Spleen (tissue), 13 donors: ENCODE measurements around the gene HDAC4. TPM values are rescaled to one million over a fixed set of nuclear protein-coding genes. Genes with fewer than 3 reads are reported as not detected.
"Not testable (repeated sequence)": the region's sequence is repeated elsewhere in the genome, so short reads cannot be mapped to it uniquely, and the experiment has no call there.

ENCODE experiments used
- DNase-seq: peaks from one replicate; pipeline ENCODE4 v3.0.0-alpha.2; 2020
- H3K27ac ChIP-seq, 8 donors: fragments of 200-600 bp; sonication (generic) in 7 of 8; 1 replicate in 4 of 8; 2 replicates in 4 of 8; pipeline versions ENCODE4 v1.5.0 to v1.8.0; 2016 to 2021; ENCODE audit warnings: inconsistent platforms in 4 of 8, mild to moderate bottlenecking in 4 of 8, moderate library complexity in 1 of 8
- H3K27me3 ChIP-seq, 7 donors: fragments of 200-600 bp; sonication (generic) in 6 of 7; replicated peaks in 1 of 7; 1 replicate in 4 of 7; 2 replicates in 3 of 7; pipeline versions ENCODE4 v1.5.0 to v1.8.0; 2016 to 2021; ENCODE audit warnings: inconsistent platforms in 3 of 7, mild to moderate bottlenecking in 1 of 7
- H3K36me3 ChIP-seq, 6 donors: fragments of 200-600 bp; sonication (generic) in 5 of 6; 1 replicate in 4 of 6; 2 replicates in 2 of 6; pipeline versions ENCODE4 v1.5.0 to v1.8.0; 2016 to 2021; ENCODE audit warnings: inconsistent platforms in 2 of 6
- H3K4me1 ChIP-seq, 6 donors: fragments of 200-600 bp; sonication (generic) in 5 of 6; 1 replicate in 3 of 6; 2 replicates in 3 of 6; pipeline versions ENCODE4 v1.5.0 to v1.8.0; 2016 to 2021; ENCODE audit warnings: inconsistent platforms in 3 of 6
- H3K4me3 ChIP-seq, 8 donors: fragments of 200-600 bp; sonication (generic) in 7 of 8; 1 replicate in 4 of 8; 2 replicates in 4 of 8; pipeline versions ENCODE4 v1.5.0 to v1.8.0; 2016 to 2021; ENCODE audit warnings: inconsistent platforms in 4 of 8, mild to moderate bottlenecking in 4 of 8, moderate library complexity in 2 of 8
- H3K9me3 ChIP-seq, 8 donors: fragments of 200-600 bp; sonication (generic) in 7 of 8; 1 replicate in 4 of 8; 2 replicates in 4 of 8; pipeline versions ENCODE4 v1.5.0 to v1.8.0; 2016 to 2021; ENCODE audit warnings: inconsistent platforms in 4 of 8
- POLR2A ChIP-seq, 3 donors: fragments of 450-650 bp; IDR thresholded peaks; one replicate each; pipeline ENCODE4 v1.5.1; 2017; ENCODE audit warnings: antibody characterized with exemption in 3 of 3, mild to moderate bottlenecking in 1 of 3
- POLR2AphosphoS5 ChIP-seq, 3 donors: sonication (generic); formaldehyde crosslinking; IDR thresholded peaks; one replicate each; pipeline ENCODE4 v1.5.1; 2017; ENCODE audit warnings: antibody characterized with exemption in 3 of 3
- WGBS, 5 donors: extraction: QIAGEN DNeasy Blood & Tissue Kit in 3 of 5; methylation state at CpG; one replicate each; pipeline versions ENCODE4 v1.1.5 to v1.1.7; 2013 to 2018; 5-methylcytosine and 5-hydroxymethylcytosine counted together
- intact Hi-C: fragments of 100-400 bp; cut with DNase I; formaldehyde crosslinking; loops from one replicate; pipeline ENCODE4 v1.15.0; 2023; ENCODE audit warnings: low total_unique reads
- long read RNA-seq, 2 donors: transcript quantifications; one replicate each; lab custom pipeline, GENCODE V29; 2026
- polyA plus RNA-seq, 3 donors: library from polyadenylated mRNA; stranded (reverse); fragments of 200-250 nt; gene quantifications; one replicate each; pipeline ENCODE4 v1.2.1, GENCODE V29; 2013
- total RNA-seq, 7 donors: library from RNA; depleted of rRNA in 3 of 7; stranded (reverse); fragments of >200 nt in 3 of 7; fragmentation: NEBNext Ultra II Directional in 4 of 7; extraction: Animal tissue kit (Norgen Biotek cat#: 25700) in 4 of 7; gene quantifications; one replicate each; pipeline versions ENCODE4 v1.1.0 to v1.2.1, GENCODE V29; 2016 to 2021
- TF ChIP-seq, protein P1 (sequence below), 11 experiments: fragments of 200-600 bp in 7 of 11; fragments of 450-650 bp in 4 of 11; sonication (generic) in 4 of 11; IDR thresholded peaks in 8 of 11; conservative IDR thresholded peaks in 3 of 11; 1 replicate in 7 of 11; 2 replicates in 4 of 11; pipeline versions ENCODE4 v1.4.0 to v1.8.0; 2016 to 2021; ENCODE audit warnings: antibody characterized with exemption in 11 of 11, inconsistent platforms in 4 of 11, mild to moderate bottlenecking in 1 of 11
- donor health status: healthy with polysubstance abuse.
- donor health status: DM: no; HTN: no; CAD: no; lungs with moderate emphysema.
- donor health status: DM: no; HTN: no; CAD: no.
- donor health status: Bipolar disorder and iron deficiency.
- donor health status: healthy.
- donor health status: DM: no; HTN: no; CAD: no.
- donor health status: DM: yes; HTN: yes; CAD: no.

HDAC4 gene
- total RNA-seq (100 to 1,000 TPM in 2 of 7 donors, 10 to 100 TPM in 5; 58.0 to 122 (median 79.4) TPM), polyA plus RNA-seq (10 to 100 TPM in 1 of 3 donors, 1 to 10 TPM in 2; 3.2 to 10.1 (median 3.8) TPM)
- long read RNA-seq, donor 1: 0 reads
- long read RNA-seq, donor 2, partial matches to known transcripts: 0 of 1 reads
- long read RNA-seq, donor 2, other reads (novel, unspliced or antisense): 0 of 1 reads

DNA sequence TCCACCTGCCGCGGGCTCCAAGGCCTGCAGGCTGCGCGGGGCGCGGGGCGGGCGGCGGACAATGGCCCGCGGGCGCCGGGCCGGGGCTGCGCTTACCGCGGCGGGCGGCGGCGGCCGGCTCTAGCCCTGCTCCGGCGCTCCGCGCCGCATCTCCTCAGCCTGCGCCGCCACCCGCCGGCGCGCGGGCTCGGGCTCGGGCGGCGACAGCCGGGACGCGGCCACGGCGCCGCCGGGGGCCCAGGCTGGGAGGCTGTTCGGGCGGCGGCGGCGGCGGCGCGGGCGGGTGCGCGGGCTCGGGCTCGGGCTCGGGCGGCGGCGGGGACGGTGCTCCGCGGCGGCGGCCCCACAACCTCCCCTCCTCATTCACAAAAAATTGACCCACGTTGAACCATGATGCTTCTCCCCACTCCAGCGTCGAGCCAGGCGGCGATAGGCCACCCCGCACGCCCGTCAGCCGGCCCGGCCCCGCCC lies at the start of gene HDAC4:
TSS of gene HDAC4 (minus strand) at position 425 of the 471 bp plus-strand sequence. CDS start 48,321 bp downstream, outside the sequence.
- peak within 1 kb of the TSS; percentile 48 to 78 (median 60) for H3K4me3 ChIP-seq
- H3K27ac ChIP-seq: peak within 1 kb of the TSS; percentile 97 to 100 (median 100)
- WGBS, 5 donors: 0 to 1% (median 0%) methylated on average over 4 to 78 of the region's 78 CpGs
- intact Hi-C loops: loop anchor here (10.0 kb wide), 1 partner anchor 126 kb away; no protein-coding TSS in a partner anchor
- H3K36me3 ChIP-seq: no peaks in the 10 kb centered on the region
- TF ChIP-seq, protein P1, sequence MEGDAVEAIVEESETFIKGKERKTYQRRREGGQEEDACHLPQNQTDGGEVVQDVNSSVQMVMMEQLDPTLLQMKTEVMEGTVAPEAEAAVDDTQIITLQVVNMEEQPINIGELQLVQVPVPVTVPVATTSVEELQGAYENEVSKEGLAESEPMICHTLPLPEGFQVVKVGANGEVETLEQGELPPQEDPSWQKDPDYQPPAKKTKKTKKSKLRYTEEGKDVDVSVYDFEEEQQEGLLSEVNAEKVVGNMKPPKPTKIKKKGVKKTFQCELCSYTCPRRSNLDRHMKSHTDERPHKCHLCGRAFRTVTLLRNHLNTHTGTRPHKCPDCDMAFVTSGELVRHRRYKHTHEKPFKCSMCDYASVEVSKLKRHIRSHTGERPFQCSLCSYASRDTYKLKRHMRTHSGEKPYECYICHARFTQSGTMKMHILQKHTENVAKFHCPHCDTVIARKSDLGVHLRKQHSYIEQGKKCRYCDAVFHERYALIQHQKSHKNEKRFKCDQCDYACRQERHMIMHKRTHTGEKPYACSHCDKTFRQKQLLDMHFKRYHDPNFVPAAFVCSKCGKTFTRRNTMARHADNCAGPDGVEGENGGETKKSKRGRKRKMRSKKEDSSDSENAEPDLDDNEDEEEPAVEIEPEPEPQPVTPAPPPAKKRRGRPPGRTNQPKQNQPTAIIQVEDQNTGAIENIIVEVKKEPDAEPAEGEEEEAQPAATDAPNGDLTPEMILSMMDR (IDR thresholded peaks at IDR 0.05 in 8 of 11, conservative IDR thresholded peaks at IDR 0.05 in 3 of 11): no peak
- no peak for TF ChIP-seq POLR2AphosphoS5 (IDR thresholded peaks at IDR 0.05)
- TF ChIP-seq POLR2A (IDR thresholded peaks at IDR 0.05): no peak
- DNase-seq: no peak
- H3K4me1 ChIP-seq: peaks cover 17 to 51% (median 36%) of the 10 kb centered on the region in 6 donors
- no peaks in the 10 kb centered on the region for H3K27me3 ChIP-seq
- no peaks in the 10 kb centered on the region for H3K9me3 ChIP-seq

DNA sequence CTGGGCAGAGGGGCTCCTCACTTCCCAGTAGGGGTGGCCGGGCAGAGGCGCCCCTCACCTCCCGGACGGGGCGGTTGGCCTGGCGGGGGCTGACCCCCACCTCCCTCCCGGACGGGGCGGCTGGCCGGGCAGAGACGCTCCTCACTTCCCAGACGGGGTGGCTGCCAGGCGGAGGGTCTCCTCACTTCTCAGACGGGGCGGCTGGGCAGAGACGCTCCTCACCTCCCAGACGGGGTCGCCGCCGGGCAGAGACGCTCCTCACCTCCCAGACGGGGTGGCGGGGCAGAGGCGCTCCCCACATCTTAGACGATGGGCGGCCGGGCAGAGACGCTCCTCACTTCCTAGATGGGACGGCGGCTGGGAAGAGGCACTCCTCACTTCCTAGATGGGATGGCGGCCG lies 48.6 kb upstream of the HDAC4 start:
- peaks cover 0 to 37% (median 25%) of the 10 kb centered on the region in 8 donors for H3K9me3 ChIP-seq
- intact Hi-C loops, DNase-seq, H3K4me3 ChIP-seq, H3K27ac ChIP-seq, H3K27me3 ChIP-seq, H3K4me1 ChIP-seq, H3K36me3 ChIP-seq: not testable (repeated sequence)
- WGBS, 5 donors: 96 to 100% (median 96%) methylated on average over 13 to 32 of the region's 32 CpGs

DNA sequence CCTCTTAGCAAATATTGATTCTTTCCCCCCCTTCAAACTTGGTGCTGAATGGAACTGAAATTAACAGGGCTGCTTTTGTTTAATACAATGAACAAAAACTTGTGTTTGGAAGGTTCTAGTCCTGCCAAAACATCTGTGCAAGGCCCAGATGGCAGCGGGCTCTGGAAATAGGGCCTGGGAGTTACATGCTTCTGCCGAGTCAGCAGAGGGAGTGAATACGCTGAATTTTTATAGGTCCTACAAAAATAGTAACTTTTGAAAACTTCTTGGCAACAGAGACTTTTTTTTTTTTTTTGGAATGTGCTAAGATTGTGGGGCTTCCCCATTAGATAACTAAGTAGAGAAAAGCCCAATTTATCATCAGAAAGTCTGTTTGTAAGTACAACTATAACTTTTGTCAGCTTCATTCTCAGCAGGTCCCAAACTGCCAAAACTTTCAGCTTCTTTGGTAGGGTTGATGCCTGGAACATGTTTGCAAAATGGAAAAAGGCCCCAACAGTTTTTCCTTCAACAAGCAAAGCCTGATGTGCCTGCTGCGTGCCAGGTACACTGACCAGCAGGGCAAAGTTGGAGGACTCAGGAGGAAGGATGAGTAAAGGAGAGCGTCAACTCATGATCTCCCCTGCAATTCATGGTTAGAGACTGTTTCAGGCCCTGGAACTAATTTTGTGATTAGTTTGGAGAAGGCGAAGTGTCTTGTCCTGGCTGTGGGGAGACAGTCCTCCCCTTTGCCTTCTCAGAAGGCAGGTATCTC lies 45.1 kb upstream of the HDAC4 start:
- peaks cover 0 to 19% (median 11%) of the 10 kb centered on the region in 6 donors for H3K4me1 ChIP-seq
- H3K27me3 ChIP-seq: peaks cover 0 to 24% (median 3%) of the 10 kb centered on the region in 7 donors
- 65 to 79% (median 76%) methylated on average over 6 of the region's 6 CpGs for WGBS, 5 donors
- no peak for DNase-seq
- intact Hi-C loops: no loop called here
- no peaks in the 10 kb centered on the region for H3K36me3 ChIP-seq
- peaks cover 0 to 2% (median 0%) of the 10 kb centered on the region in 8 donors for H3K9me3 ChIP-seq
- H3K4me3 ChIP-seq: no peak overlapping the region
- TF ChIP-seq, protein P1 (IDR thresholded peaks at IDR 0.05 in 8 of 11, conservative IDR thresholded peaks at IDR 0.05 in 3 of 11): no peak
- TF ChIP-seq POLR2A (IDR thresholded peaks at IDR 0.05) (no peak), POLR2AphosphoS5 (IDR thresholded peaks at IDR 0.05) (no peak)
- peak overlapping the region in 2 of 8 donors; percentile 8 to 28 for H3K27ac ChIP-seq

DNA sequence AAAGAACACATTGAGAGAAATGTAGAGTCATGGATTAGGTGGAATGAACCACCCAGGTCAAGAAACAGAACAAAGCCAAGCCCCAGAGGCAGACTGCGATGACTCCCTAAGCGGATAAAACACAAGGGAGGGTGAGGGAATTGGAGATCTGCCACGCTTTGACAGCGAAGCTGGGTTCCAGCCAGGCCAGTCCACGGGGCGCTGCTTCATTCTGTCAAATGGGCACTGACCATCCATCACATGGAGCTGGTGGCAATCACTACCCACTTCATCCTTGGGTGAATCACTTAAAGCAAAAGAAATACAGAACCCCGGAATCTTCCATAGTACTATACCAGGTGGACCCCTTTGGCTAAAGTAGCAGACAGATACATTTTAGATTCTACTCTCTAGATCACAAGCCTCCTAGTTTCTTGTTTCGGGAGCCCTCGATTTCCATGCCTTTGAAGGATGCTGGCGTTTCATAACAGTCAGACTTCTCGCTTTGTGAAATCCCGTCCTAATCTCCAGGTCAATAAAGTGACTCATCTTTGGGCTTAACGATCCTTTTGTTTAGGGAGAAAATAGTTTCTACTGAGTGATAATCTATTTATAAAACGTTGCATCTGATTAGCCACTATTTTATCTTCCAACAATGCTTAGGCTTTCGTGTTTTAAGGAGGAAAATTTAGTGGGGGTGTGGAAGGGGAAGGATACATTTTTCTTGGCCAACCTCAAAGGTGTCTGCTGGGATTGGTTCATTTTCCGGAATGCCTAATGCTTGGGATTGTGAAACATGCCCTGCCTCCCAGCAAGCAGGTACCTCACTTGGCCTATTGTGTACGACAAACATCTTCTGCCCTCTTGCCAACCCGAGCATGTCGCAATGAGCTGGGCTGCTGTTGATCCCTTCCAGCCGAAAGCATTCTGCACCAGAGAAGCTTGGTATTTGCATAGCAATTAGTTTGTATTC lies 44.1 kb upstream of the HDAC4 start:
- H3K36me3 ChIP-seq: no peaks in the 10 kb centered on the region
- peaks cover 0 to 30% (median 17%) of the 10 kb centered on the region in 6 donors for H3K4me1 ChIP-seq
- intact Hi-C loops: no loop called here
- no peak overlapping the region for H3K4me3 ChIP-seq
- H3K9me3 ChIP-seq: no peaks in the 10 kb centered on the region
- no peak for TF ChIP-seq POLR2A (IDR thresholded peaks at IDR 0.05)
- TF ChIP-seq, protein P1 (IDR thresholded peaks at IDR 0.05 in 8 of 11, conservative IDR thresholded peaks at IDR 0.05 in 3 of 11): no peak
- TF ChIP-seq POLR2AphosphoS5 (IDR thresholded peaks at IDR 0.05): no peak
- 72 to 88% (median 76%) methylated on average over 20 of the region's 20 CpGs for WGBS, 5 donors
- peak overlapping the region in 4 of 8 donors; percentile 0 to 28 (median 8) for H3K27ac ChIP-seq
- H3K27me3 ChIP-seq: peaks cover 0 to 35% (median 6%) of the 10 kb centered on the region in 7 donors
- DNase-seq: no peak
